Uterus (tissue), 2 donors: ENCODE results near the gene CAMTA1.

Source experiments
- POLR2A ChIP-seq, 2 donors: fragments of 450-650 bp; IDR thresholded peaks; one replicate each; pipeline ENCODE4 v1.6.1; 2016; ENCODE audit warnings: antibody characterized with exemption in 2 of 2, mild to moderate bottlenecking in 1 of 2, moderate library complexity in 1 of 2
- TF ChIP-seq, protein P1 (sequence below), 4 experiments: fragments of 200-600 bp in 2 of 4; fragments of 450-650 bp in 2 of 4; sonication (generic) in 2 of 4; IDR thresholded peaks; one replicate each; pipeline ENCODE4 v1.5.1; 2016 to 2019; ENCODE audit warnings: antibody characterized with exemption in 4 of 4, mild to moderate bottlenecking in 2 of 4, moderate library complexity in 1 of 4

- TF ChIP-seq, protein P1, sequence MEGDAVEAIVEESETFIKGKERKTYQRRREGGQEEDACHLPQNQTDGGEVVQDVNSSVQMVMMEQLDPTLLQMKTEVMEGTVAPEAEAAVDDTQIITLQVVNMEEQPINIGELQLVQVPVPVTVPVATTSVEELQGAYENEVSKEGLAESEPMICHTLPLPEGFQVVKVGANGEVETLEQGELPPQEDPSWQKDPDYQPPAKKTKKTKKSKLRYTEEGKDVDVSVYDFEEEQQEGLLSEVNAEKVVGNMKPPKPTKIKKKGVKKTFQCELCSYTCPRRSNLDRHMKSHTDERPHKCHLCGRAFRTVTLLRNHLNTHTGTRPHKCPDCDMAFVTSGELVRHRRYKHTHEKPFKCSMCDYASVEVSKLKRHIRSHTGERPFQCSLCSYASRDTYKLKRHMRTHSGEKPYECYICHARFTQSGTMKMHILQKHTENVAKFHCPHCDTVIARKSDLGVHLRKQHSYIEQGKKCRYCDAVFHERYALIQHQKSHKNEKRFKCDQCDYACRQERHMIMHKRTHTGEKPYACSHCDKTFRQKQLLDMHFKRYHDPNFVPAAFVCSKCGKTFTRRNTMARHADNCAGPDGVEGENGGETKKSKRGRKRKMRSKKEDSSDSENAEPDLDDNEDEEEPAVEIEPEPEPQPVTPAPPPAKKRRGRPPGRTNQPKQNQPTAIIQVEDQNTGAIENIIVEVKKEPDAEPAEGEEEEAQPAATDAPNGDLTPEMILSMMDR (IDR thresholded peaks at IDR 0.05) = no peak
- TF ChIP-seq POLR2A (IDR thresholded peaks at IDR 0.05) = no peak
Measured at GRCh38 chr1:7136166-7136953, 351.1 kb downstream of the CAMTA1 start.
